Coronary artery (tissue), 2 donors: Measurements from ENCODE around the gene OR2J3.

ENCODE experiments used
- DNase-seq: peaks from one replicate; pipeline ENCODE4 v3.0.0-alpha.2; 2017; ENCODE audit warnings: low spot score
- H3K27ac ChIP-seq, 2 donors: fragments of 200-600 bp; sonication (generic); one replicate each; pipeline ENCODE4 v1.5.1; 2016 to 2019
- H3K4me3 ChIP-seq: fragments of 200-600 bp; sonication (generic); 2 replicates; pipeline ENCODE4 v1.5.1; 2016; ENCODE audit warnings: mild to moderate bottlenecking, moderate library complexity
- TF ChIP-seq, protein P1 (sequence below): fragments of 200-600 bp; sonication (generic); IDR thresholded peaks from one replicate; pipeline ENCODE4 v1.5.1; 2019; ENCODE audit warnings: antibody characterized with exemption

The OR2J3 gene

DNA sequence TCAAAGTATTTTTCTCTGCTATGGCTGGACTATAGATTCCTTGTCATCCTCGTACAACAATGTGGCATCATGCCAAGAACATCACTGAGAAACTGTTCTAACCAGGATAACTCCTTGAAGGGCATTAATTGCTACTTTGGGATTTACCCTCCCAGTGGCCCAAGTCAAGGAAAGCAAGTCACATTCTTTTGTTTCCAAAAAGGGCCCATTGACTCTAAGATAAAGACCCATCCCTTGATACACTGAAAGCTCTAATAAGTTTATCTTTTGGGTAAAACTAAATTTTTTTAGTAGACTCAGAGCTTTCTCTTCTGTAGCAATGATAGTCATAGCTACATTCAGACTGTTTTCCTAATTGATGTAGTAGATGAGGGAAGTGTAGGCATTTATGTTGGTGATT lies at the start of gene OR2J3:
Gene OR2J3 (plus strand): TSS at position 301 of the 400 bp plus-strand sequence. CDS start 3,833 bp downstream, outside the sequence.
- no peak within 1 kb of the TSS for H3K27ac ChIP-seq
- H3K4me3 ChIP-seq, result no peak within 1 kb of the TSS
- TF ChIP-seq, protein P1, sequence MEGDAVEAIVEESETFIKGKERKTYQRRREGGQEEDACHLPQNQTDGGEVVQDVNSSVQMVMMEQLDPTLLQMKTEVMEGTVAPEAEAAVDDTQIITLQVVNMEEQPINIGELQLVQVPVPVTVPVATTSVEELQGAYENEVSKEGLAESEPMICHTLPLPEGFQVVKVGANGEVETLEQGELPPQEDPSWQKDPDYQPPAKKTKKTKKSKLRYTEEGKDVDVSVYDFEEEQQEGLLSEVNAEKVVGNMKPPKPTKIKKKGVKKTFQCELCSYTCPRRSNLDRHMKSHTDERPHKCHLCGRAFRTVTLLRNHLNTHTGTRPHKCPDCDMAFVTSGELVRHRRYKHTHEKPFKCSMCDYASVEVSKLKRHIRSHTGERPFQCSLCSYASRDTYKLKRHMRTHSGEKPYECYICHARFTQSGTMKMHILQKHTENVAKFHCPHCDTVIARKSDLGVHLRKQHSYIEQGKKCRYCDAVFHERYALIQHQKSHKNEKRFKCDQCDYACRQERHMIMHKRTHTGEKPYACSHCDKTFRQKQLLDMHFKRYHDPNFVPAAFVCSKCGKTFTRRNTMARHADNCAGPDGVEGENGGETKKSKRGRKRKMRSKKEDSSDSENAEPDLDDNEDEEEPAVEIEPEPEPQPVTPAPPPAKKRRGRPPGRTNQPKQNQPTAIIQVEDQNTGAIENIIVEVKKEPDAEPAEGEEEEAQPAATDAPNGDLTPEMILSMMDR, result no peak
- DNase-seq, result no peak

DNA sequence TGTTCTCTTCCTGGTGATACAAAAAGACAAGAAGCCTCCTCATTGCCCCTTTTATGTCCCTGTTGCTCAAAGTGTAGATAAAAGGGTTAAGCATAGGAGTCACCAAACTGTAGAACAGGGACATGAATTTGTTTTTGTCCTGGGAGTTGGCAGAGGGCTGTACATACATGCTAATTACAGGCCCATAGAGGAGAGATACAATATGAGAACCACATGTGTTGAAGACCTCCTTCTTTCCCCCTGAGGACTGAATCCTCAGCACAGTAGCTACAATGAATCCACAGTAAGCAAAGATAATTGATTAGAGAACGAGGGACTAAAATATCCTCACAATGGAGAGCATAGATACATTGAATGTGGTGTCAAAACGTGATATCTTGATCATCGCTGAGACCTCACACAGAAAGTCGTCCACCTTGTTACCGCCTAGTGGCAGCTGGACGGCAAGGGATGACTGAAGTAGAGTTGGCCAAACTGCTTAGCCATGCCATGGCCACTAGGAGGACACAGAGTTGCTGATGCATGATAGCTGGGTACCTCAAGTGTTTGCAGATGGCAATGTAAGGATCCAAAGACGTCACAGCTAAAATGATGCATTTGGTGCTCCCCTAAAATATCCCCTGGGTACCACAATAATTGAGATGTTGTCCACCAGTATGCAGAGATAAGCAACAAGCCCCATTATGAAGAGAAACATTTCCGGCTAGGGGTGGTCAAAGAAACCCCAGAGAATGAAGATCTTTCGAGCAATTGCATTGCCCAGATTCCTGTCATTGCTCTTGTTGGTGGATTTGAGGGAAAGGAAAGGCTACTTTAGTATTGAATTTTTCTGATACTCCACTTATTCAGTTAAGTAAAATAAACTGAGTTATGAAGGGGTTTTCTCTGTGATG lies 35.8 kb upstream of the OR2J3 start:
- Histone ChIP-seq H3K4me3 (no peak overlapping the region), H3K27ac (no peak overlapping the region)
- TF ChIP-seq, protein P1, result no peak
- no peak for DNase-seq

DNA sequence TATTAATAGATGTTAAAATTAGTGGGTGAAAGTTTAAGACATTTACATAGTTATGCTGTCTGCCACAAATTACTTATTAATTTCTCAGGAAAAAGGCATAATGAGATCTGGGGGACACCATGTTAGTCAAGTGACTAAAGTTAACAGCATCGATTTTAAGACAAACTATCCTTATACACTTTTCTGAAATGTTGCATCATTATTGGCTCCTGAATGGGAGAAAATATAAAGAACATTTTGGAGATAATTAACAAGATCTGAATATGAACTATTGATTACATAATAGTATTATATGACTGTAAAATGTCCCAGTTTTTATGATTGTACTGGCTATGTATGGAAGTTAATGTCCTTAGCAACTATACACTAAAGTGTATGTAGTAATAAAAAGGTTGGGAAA lies 28.7 kb upstream of the OR2J3 start:
- Histone ChIP-seq H3K27ac (no peak overlapping the region), H3K4me3 (no peak overlapping the region)
- no peak for DNase-seq
- TF ChIP-seq, protein P1, result no peak

DNA sequence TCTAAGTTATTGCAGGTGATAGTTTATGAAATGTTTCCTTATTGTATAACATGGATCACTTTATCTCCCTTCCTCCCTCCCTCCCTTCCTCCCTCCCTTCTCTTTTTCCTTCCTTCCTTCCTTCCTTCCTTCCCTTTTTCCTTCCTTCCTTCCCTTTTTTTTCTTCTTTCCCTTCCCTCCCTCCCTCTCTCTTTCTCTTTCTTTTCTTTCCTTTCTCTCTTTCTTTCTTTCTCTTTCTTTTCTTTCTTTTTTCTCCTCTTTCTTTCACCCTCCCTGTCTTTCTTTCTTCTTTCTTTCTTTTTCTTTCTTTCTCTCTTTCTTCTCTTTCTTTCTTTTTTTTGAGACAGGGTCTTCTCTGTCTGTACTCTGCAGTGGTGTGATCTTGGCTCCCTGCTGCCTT lies 26.5 kb upstream of the OR2J3 start:
- Histone ChIP-seq H3K27ac (no peak overlapping the region), H3K4me3 (no peak overlapping the region)
- TF ChIP-seq, protein P1, result no peak
- no peak for DNase-seq

DNA sequence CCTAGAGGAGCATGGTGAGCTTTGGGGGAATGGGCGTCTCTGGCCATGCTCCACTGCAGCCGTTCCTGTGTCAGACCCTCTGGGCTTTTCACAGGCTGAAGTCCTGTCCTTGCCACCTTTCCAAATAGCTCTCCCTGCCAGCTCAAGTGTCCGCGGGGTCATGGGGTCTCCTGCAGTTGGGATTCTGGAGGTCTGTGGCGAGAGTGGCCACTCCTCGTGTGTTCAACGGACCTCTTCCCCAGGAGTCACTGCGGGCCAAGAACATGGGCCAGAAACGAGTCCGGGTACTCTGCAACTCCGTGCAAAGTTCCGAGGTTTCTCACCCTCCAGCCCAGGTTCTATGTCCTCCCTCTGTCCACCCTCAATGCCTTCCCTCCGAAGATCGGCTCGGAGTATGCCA lies 25.4 kb upstream of the OR2J3 start:
- no peak for DNase-seq

DNA sequence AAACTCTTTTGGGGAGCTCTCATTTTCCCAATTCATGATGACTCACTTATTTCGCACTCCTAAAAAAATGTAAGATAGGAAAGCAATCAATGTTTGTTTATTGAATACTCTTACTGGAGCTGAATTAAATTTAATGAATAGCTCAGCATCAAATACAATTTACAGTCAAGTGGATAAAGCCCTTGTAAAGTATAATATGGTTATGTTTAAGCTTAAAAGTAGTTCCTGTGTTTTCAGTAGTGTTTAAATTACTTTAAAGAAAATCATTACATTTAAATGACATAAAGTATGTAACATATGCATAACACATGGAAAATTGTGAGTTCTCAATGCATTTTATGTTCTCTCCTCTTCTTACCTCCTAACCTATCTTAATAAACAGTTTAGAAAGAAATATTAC lies 20.6 kb upstream of the OR2J3 start, which contains the start of gene OR2B3:
Gene OR2B3 (minus strand): TSS at position 101 of the 400 bp plus-strand sequence. CDS start 65 bp downstream, at position 36.
- Histone ChIP-seq H3K4me3 (no peak within 1 kb of the TSS), H3K27ac (no peak within 1 kb of the TSS)
- TF ChIP-seq, protein P1, result no peak
- no peak for DNase-seq

More for the DNA sequence above, 25.4 kb upstream of the OR2J3 start:
- H3K4me3 ChIP-seq, result no peak overlapping the region
- TF ChIP-seq, protein P1, result no peak
- H3K27ac ChIP-seq, result no peak overlapping the region

DNA sequence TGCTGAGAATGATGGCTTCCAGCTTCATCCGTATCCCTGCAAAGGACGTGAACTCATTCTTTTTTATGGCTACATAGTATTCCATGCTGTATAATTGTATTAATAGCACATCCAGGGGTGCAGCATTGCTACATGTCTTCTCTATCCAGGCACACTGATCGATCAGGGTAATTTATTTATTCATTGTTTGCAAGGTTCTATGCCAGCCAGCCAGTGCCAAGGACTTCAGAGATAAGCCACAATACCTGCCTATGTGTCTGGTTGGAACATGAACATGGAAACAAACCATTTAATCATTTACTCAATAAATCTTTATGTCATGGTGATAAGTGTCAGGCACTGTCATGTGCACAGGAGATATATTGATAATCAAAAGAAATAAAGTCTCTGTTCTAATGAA lies 14.9 kb upstream of the OR2J3 start:
- TF ChIP-seq, protein P1, result no peak
- H3K27ac ChIP-seq, result no peak overlapping the region
- no peak for DNase-seq

More for the DNA sequence above, 14.9 kb upstream of the OR2J3 start:
- H3K4me3 ChIP-seq, result no peak overlapping the region
